NCI-H1417 (cell line): ENCODE data around the gene PAK1.

Experiments
- DNase-seq, 3 experiments: peaks; one replicate each; lab custom pipeline; 2025; lab: John Stamatoyannopoulos, UW

Gene PAK1

DNA sequence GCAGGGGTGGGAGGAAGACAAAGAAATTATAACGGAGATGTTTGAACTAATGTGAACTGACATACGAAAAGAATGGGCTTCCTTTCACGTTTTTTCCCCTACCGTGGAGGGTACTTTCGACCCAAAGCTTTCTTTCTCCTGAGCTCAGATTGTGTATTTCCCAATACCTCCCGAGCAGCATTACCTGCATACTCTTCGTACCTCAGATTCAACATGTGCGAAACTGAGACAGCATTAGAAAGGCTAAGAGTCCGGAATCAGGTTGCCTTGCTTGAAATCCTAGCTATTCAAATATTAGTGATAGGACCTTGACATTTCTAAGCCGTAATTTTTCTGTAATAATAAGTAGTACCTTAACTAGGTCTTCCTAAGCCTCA, 778 bp upstream of the PAK1 start:
- no peak for DNase-seq

DNA sequence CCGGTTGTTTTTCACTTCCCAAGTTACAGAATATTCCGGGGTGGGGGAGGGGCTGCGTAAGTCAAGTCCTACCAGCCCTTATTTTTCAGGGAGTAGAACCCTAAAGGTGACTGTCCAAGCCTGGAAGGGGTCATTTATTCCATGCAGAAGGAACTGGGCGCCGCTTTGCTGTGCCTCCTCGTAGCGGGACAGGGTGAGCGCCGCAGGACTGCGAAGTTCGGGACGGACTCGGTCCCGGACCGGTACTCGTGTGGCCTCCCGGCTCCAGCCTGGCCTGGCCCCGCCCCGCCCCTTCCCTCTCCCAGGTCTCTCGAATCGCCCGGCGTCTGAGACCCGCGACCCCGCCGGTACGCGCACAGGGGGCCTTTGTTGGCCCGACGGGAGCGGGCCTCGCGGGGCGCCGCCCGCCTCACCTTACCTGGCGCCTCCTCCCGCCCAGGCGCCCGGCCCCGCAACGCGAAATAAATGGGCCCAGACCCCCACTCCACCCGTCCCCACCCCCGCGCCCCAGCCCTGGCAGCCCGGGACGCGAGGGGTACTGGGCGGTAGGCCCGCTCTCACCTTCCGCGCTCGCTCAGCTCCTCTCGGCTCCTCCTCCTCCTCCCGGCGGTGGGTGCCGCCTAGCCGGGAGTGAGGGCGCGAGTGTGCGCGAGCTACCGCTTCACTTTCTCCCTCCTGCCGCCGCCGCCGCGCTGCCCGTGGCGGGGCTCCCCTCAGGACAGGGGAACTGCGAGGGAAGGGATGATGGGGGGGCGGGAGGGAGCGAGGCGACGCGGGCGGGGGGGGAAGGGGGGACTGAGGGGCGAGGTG, 698 bp downstream of the PAK1 start:
- DNase-seq = peak; percentile 42 to 91 (median 86)

DNA sequence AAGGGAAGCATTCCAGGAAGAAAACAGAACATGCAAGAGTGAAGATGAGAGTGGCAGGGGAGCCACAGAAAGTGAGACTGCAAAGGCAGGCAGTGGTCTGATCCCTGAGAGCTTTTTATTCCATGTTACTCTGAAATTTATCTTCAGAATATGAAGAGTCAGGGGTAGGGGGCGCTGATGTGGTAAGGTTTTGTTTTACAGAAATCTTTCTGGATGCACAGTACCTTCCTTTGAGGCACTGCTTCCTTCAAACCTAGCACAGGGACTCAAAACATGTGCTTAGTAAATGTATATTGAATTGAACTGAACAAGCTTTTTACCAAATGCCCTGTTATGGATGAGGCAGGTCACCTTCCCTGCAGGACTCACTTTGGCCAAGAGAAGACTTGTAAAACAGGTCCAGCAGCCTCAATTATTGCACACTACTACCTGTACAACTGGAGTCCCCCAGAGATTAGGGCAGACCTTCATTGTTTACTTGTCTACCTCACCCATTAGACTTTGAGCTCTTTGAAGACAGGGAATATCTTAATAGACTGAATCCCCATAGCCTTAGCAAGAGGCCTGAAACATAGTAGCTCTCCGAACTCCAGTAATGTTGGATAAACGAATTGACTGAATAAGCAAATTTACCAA, 2.2 kb downstream of the PAK1 start:
- peak in 2 of 3 experiments; percentile 27 to 73 for DNase-seq

DNA sequence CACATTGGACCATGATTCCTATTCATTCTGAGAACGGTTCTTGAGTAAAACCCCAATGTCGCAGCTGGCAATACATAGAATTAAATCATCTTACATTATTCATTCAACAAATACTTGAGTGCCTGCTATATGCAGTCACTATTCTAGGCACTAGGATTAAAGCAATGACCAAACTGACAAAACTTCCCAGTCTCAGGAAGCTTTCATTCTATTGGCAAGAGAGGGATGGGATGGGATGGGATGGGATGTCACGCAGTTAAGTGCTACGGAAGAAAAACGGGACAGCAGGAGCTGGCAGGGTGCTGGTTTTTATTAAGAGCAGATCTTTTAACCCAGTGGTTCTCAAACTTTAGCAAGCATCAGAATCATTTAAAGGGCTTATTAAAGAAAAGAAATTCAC, 2.9 kb downstream of the PAK1 start:
- no peak for DNase-seq

DNA sequence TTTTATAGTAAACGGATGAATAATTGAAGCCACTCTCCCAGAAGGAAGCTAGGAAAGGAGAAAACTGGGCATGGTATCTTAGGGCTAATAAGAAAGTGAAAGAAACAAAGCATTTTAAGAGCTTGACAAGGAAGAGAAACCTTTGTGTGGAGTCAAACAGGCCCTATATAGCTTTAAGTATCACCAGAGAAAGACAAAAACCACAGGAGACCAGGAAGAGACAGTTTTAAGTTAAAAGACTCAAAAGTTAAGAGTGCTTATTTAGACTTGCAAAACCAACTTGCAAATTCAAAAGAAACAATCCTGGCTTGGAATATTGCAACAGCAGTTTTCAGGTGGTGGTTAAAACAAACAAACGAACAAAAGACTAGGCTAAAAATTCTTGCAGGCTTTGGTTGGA, 3.4 kb downstream of the PAK1 start:
- no peak for DNase-seq

DNA sequence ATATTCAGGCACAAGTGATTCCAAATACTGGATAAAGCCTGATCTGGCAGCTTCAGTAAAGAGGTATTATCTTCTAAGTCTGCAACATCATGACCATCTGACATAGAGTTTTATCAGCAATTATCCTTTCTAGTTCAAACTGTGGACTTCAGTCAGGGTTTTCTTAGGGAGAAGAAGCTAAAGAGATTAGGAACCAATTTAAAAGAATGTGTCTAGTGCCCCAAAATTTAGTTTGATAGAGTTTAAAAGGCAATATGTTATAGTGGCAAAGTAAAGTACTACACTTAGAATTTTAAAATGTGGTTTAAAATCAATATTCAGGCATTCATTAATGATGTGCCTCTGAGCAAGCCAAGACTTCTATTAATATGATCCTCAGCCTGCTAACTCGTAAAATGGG, 5.4 kb downstream of the PAK1 start:
- DNase-seq = no peak

DNA sequence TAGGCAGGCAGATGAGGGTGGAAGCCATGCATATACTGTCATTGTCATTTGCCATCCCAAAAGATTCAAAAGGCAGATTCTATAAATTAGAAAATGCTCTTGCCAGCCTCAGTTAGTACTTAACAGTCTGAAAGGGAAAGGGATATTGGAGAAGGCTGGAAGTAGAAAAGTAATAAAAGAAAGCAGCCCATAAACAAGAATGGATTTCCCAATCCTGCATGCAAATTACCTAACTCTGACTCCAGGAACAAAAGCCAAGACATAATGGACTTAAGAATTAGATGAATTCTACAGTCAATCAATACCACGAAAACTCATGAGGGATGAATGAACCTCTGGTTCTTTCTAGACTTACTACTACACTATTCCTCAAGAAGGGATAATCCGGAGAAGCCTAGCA, 5.9 kb downstream of the PAK1 start:
- DNase-seq = no peak

DNA sequence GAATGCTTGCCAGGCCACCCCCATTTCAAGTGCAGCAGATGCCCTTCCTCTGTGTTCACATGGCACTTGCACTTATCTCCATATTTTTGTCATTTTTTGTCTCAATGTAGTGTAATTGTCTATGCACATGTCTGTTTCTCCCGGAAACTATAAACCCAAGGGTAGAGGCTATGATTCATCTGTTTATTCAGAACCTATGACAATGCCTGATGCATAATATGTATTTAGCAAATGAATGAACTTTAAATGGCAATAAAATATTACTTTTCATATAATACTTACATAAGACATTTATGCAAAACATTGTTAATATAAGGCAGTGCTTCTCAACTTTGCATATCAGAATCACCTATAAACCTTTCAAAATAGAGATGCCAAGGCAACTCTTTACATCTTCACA, 6.7 kb downstream of the PAK1 start:
- no peak for DNase-seq

DNA sequence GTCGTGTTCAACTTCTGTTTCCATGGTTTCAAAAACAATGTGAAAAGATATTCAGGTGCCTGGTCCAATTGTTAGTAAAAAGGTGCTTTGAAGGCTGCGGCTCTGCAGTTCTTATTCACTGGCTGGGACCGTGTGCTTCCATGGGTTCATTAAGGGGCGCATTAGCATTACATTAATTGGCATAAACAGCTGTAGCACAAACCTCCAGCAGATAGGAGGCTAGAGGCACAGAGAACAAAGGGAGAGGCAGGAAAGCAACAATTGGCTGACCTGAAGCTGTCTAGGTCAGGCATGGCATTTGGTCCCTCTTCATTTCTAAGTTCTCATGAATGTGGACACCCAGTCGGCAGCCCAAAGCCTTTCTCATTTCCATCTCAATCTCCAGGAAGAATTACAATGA, 16.6 kb downstream of the PAK1 start:
- DNase-seq = peak in 1 of 3 experiments; percentile 16

DNA sequence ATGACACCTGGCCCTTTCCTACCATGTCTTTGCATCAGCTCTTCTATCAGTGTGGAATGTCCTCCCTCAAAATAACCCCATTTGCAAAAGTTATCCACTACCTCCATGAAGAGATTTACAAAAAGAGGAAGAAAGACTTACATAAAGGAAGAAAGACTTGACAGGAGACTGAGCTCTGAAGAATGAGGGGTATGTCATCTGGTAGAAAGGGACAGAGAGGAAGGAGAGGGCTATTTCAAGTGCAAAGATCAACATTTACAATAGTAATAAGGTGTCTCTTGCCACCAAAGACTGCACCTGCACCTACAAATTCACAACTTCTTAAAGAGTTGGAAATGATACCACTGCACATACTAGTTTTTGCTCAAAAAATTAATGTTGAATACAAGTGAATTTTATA, 18.2 kb downstream of the PAK1 start:
- DNase-seq = no peak

DNA sequence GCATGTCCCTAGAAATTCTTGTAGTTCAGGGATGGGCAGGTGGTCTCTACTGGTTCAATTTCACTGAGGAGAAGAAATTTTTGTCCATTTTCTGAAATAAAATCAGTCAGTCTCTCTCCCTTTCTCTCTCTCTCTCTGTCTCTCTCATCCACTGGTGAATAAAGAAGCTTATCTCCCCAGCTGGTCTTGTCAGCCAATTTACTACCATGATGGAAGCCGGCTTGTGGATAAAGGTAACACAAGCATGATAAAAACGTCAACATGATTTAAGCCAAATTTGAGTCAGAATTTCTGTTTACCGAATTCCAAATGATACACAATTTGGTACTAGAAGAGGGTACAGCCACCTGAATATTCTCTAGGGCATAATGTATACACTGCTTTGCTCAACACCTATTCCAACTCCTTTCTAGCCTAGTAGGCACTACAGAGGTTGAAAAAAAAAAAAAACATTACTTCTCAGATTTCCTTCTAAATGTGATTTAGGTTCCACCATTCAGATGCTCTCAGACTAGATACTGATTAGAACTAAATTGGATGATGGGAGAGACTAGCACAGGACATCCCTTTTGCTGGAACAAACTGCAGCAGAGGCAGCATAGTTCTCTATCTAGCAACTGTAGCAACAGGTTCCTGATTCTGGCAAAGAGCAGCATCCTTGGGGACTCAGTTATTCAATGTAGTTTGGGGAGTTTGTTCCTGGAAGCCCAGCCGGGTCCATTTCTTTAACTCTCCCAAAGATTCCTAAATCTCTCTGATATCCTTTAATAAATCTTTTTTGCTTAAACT, 18.8 kb downstream of the PAK1 start:
- no peak for DNase-seq

DNA sequence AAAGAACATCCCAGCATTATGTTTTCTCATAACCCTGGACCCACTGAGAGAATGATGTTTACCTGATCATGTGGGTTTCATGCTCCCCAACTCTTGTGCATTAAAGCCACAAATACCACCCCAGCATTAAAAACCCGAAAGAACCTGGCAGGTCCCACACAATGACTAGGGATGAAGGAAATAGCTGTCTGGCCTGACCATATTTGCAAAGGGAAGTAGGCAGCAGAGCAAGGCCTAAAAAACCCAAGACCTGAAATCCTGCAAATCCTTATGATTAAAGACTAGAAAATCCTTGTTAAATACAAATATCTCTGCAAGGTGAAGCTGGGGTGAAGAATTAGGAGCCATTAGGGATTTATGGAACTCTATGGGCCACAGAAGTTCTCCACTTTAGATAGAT, 23.7 kb downstream of the PAK1 start:
- DNase-seq = no peak

DNA sequence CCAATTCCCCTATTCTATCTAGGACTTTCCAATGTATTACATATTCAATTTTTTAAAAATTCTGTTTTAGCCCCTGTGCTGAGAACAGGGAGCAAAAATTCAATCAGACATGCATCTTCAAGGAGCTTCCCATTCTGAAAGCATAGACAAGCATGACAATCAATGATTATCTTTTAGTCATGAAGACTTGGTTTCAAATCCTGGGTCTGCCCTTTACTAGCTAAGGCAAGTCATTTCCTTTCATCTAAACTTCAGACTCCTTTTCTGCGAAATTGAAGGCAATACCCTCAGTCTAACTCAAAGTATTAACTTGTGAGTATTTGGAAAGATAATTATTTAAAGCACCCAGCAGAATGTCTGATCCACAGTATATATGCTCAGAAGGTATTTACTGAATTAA, 24.1 kb downstream of the PAK1 start:
- no peak for DNase-seq

DNA sequence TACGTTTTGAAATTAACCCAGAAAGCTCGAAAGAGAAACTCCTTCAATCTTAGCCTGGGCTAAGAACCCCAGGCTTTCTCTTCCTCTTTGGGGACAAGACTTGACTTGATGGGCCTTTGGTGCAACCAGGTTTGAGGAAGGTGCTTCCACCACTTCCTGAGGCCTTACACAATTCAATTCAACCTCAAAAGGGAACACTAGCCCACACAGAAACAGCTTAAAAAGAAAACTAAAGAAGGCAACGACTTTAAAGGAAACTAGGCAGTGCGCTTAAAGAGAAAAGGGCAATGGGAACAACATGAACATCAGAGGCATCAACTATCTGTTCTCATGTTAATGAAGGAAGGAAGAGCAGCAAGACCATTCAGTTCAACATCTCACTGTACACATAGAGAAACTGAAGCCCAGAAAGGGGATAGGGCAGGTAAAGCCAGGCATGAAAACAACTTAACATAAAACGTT, 24.8 kb downstream of the PAK1 start:
- no peak for DNase-seq

DNA sequence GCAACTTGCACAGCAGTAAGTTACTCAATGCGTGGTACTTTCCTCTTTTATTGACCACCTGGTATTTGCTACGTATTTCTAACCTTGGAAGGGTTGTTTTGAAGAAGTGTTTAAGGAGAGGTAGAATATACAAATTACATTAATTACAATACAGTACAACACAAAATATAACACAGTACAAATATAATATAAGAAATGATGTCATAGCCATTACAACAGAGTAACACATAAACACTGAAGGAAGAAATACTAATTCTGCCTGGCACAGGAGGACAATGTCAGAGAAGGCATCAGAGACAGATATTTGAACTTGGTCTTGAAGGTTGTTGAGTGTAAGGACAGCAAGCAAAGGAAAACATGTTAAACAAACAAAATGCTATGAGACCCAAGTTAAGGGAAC, 25.6 kb downstream of the PAK1 start:
- DNase-seq = no peak

DNA sequence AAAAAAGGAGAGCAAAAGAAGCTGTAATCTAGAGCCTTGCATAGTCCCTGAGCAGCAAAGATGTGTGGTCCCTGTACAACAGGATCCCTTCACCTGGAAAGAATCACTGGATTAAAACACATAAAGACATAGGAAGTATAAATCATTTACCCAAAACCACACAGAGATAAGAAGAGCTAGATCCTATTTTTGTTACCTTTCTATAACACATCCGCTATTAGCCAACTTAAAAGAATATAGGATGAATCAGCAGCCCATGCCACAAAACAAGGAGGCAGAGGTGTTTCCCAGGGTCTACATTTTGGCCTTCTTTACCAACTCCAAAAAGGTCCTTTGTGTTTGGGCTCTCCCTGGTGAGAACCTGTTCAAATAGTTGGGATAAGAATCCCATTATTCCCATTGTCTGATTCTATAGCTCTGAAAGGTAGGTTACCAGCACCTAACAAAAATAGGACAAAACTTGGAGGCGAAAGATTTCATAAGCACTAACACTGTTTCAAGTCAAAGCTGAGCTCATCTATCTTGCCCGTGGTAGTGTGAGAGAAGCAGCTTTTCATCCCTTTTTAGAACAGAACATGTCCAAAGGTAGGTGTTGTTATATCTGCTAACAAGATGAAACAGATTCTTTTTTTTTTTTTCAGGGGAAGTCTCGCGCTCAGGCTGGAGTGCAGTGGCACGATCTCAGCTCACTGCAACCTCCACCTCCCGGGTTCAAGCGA, 26.8 kb downstream of the PAK1 start:
- no peak for DNase-seq

DNA sequence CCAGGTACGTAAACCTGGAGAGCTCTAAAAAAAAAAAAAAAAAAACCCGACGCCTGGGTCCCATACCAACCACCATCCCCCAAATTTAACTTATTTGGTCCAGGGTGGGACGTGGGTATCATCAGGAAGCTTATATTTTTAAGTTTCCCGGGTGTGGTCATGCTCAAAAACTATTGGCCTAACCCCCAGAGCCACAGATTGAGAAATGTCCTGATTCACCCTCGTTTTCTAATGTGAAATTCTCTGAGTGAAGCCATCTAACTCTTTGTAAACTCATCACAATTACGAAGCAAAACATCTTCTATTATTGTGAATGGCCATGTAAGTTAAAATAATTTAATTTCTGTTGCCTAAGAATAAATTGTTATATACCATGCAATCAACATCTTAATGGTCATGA, 29.6 kb downstream of the PAK1 start:
- DNase-seq = no peak

DNA sequence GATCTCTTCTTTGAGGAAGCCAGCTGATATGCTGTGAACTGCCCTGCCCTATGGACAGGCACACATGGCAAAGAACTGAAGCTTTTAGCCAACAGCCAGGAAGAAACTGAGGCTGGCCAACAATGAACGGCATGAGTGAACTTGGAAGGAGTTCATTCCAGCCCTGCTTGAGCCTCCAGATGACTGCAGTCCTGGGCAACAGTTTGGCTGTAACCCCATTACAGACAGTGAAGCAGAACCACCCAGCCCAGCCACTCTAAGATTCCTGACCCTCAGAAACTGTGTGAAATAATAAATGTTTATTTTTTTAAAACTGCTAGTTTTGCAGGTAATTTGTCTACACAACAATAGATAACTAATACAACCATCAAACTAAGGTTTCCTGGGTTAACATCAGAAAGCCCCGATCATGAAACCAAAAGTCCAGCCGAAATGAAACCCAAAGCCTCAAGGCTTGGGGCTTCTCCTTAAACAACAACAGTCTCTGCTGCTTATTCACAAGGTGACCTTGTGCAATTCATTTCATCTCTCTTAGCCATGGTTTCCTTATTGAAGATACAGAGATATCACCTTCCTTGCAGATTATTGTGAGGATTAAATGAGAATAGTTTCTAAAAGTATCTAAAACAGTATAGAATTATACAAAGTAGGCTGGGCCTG, 31.4 kb downstream of the PAK1 start:
- DNase-seq = no peak

DNA sequence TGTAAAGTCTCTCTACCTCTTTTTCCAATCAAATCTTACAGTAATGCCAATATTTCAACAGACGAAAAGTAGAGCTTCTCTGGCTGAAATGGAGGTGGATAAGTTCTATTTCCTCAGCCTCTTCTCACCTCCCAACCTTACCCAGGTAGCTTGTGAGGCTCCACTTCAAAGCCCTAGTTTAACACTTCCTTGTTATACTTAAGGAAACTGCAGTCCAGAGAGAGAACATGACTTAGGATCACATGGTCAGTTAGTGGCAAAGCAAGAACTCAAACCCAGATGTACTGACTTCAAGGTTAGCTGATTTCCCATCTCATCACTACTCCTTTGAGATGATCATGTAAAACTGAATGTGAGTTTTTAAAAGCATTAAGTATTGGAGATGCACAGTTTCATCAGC, 32.5 kb downstream of the PAK1 start:
- no peak for DNase-seq

DNA sequence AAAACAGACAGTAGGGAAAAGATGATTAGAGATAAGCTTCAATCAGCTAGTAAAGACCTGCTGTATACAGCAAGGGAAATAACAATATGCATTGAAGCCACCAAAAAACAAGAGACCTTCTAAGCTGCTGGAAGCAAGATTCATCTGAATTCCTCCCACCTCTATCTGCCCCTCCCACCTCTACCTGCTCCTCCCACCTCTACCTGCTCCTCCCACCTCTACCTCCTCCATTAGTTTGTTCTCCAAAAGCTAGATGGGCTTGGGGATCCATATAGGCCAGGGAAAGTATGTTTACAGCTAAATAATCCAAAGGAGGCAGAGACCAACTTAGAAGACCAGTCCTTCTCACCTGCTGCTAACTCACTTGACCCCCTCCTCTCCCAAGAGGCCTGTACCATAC, 33.2 kb downstream of the PAK1 start:
- DNase-seq = no peak

DNA sequence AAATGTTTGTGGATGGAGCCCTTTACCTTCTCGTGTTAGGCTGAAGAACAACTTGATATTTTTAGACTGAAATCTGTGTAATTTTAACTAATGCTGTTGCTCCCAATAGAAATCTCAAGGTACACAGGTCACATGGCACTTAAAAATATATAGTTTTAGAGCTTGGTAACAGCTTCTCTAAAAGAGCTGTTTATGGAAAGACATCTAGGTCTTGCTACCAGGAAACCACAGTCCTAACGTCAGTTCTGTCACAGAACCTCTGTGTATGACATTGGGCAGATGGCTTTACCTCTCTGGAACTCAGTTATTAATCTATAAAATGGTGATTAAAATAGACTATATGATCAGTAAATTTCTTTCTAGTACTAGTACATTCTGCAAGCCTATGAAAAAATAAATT, 35.4 kb downstream of the PAK1 start:
- no peak for DNase-seq

DNA sequence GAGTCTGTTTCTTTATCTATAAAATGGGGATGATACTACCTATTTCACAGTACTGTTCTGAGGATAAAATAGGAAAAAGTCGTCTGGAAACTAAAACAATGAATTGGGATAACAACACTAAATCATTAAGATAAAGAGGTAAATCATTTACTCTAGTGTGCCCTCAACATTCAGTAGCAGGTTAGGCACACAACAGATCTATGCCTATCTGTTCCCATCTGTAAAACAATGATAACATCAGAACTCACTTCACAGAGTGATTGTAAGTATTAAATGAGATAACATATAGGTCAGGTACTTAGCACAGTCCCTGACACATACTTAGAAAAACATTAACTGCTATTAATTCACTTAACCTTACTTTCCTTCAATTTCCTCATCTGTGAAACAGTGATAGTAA, 36.9 kb downstream of the PAK1 start:
- DNase-seq = no peak
